Nucleus accumbens (tissue), 56 donors: ENCODE measurements around the gene ANKRD22.
"Not testable (repeated sequence)": the region's sequence is repeated elsewhere in the genome, so short reads cannot be mapped to it uniquely, and the experiment has no call there.

Experiments
- DNase-seq, 56 donors: peaks; one replicate each; lab custom pipeline; 2025; lab: John Stamatoyannopoulos, UW

Gene ANKRD22

DNA sequence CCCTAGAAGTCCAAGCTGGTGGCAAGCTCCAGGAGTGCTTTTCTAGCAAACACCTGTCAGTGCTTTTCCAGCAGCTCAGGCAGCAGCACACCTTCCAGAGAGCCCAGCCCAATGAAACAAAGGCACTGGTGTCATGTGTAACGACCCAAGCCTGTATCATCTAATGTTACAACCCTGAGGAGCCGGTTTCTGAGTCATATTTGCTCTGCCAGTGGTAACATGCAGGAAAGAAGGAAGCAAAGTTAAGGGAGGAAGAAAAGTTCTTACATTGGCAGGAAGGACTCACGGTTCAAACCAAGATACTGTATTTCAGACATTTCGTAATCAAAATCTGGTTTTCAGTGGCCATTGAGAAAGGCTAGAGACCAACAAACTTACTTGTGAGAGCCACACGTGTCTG lies at the start of gene ANKRD22:
Gene ANKRD22 (minus strand): TSS at position 139 of the 400 bp plus-strand sequence. CDS start 237 bp downstream, outside the sequence.
- no peak for DNase-seq

DNA sequence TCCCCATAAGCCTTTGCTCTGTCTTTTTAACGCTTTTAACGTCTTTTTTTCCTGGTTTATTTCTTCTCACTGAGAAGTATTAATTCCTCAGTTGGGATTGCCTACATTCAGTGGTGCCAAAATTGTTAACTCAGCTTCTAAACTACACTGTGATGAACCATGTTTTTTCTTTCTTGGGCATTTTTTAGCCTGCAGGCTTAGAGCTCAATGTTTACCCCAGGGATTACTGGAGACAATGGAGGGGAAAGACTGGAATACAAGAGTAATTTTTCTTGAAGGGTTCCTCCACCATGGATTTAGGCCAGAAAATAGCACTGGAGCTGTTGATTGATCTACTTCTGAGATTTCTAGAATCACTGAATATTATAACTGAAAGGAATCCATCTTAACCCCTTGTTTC lies 48.2 kb upstream of the ANKRD22 start:
- DNase-seq, result no peak

DNA sequence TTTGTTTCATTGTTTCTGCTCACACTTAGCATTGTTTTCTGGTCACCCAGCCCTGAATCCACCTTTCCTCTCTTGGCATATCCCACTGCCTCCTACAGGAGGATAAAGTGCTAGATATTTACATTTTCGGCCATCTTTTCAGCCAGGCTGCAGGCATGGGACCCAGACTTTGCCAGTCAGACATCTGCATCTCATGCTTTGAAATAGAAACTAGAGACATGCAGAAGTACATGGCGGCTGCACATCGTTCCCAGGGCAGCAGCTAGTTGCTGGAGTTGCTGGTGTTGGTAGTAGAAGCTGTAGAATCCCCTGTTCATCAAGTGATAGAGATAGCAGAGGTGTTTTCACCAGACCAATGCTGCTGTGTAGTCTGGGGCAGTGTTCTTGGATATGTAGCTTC lies 47.1 kb upstream of the ANKRD22 start:
- peak in 1 of 56 donors; percentile 2 for DNase-seq

DNA sequence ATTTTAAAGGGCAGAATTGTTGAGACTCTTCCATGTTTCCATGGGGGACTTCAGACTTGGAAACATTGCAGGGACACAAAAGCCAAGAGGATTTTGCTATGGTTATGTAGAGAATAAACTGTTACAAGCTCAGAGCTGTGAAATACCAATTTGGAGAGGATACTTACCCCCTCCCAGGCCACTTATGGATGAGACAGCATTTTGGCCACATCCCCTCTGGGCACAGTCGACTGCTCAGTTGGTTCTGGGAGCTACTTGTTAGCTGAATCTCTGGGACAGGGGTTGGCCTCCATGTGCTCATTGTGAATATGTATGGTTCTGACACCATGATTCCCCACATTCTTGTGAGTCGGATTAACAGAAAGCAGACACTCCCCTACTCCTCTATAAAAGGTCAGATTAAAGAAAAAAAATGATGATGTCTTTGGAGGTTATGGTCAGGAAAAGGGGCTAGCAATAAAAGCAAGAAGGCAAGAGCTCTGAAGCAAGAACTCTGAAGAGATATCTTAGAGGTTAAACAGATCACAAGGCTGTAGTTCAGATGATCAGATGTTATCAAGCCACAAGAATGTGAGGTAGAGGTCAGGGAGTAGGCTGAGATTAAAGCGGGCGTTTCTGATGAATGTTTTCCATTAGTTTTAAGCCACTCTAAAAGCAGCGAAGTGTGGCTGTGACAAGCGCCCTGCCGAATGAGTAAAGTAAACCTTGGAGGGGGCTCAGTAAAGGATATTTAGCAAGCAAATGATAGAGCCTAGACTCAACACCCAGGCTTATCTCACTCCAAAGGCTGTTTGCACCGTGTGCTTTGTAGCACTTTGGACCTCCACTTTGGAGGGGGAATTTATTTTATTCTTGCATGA lies 45.6 kb upstream of the ANKRD22 start:
- peak in 1 of 56 donors; percentile 4 for DNase-seq

DNA sequence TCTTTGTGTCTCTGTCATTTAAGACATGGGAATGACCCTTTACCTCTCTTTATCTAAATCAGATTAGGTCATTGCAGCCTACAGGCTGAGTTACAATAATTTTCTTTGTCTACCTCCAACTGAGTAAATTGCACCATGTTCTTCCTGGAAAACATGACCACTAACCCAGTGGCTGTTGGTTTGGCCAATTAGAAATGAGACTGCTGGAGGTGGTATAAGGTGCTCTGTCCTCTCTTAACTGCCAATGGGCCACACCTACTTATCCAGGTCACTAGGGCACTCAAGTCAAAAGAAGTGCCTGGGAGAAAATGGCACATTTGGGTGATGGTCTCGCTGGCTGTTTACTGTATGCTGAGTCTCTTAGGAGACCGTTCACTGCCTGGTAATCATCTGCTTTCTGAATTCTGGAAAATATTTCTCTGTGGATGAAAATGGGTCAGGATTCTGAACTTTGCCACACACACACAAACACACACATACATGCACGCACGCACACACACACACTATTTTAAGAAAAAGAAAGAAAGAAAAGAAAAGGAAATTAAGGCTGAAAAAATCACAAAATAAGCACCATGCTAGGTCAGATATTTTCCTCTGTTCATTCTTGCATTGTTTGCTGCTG lies 44.8 kb upstream of the ANKRD22 start:
- no peak for DNase-seq

DNA sequence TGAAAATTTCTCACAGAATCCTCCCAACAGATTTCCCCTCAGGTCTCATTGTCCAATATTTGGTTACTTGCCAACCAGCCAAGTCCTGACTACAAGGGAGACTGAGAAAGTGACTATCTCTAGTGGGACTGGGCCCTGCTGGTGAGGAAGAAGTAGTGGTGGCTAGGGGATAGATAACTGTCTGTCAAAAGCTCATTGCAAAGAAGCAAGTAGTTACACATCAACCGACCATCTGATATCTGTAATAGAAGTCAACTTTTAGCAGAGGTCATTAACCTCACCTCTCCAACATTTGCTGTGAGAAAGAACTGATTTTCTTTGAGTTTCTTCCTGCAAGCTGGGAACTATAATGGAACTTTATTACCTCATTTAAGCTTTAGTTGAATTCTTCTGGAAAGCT lies 43.6 kb upstream of the ANKRD22 start:
- no peak for DNase-seq

DNA sequence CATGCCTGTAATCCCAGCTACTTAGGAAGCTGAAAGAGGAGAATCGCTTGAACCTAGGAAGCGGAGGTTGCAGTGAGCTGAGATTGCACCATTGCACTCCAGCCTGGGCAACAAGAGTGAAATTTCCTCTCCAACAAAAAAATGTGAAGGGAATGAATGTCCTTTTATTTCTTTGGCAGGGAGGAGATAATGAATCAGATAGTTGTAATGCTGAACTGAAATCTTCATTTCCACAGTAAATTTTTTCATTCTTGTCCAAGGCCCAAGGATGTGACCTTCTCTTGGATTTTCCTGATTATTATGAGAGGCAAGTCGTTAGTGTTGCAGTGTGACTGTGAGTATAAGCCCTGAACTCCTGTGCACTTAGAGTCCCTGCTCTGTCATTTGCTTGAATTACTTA lies 42.0 kb upstream of the ANKRD22 start:
- no peak for DNase-seq

DNA sequence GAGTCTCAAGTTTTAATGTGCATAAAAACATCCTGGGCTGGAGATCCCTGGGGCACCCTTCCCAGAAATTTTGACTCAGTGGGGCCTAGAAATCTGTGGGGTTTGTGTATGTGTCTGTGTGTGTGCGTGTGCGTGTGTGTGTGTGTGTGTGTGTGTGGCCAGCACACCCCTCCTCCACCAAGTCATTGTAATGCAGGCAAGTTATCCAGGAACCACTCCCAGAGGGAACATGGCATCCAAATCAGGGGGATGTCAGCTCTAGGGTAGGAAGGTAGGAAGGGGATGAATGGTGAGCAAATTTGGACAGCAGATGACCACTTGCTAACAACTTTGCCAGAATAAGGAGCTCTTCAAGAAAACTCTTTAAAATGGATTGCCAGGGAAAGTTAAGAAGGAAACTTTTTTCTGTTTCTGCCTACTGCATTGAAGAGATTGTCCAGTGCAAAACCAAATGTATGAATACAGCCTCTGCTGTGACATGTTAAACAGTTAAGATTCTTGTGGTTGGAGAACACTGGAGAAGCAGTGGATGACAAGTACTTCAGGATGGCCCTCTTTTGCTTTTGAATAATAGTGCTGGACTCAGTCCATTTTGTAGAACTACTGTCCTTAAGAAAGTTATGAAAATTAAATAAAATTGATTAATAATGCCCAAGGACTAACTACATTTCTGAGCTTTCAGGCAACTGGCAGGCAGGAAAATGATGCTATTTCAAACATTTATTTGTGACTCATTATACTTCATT lies 40.8 kb upstream of the ANKRD22 start:
- no peak for DNase-seq

DNA sequence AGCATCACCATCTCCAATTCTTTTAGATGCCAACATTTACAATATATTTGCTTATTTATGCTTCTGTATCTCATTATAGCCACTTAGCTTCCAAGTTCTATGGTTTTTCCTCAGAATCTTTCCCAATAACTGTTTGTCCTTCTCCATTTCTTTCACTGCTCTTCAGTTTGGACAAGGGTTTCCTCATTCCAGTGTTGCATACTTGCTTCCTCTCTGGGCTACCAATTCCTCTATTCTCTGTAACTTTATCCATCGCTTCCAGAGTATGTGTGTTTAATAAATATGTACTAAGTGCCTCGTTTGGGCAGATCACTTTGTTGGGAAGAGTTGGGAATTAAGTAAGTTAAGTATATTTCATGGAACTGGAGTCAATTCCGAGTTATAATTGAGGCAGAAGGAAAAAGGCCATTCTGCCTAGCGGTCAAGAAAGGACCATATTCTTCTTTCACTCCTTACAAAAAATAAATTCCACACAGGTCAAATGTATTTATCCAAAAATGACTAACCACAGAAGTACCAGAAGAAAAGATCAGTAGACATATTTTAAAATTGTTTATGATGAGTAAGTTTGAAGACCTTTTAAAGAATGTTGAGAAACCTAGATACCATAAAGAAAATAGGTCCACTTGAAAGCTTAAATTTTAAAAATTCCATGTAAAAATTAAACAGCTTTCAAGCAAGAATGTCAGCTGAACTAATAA lies 39.2 kb upstream of the ANKRD22 start:
- DNase-seq, result no peak

DNA sequence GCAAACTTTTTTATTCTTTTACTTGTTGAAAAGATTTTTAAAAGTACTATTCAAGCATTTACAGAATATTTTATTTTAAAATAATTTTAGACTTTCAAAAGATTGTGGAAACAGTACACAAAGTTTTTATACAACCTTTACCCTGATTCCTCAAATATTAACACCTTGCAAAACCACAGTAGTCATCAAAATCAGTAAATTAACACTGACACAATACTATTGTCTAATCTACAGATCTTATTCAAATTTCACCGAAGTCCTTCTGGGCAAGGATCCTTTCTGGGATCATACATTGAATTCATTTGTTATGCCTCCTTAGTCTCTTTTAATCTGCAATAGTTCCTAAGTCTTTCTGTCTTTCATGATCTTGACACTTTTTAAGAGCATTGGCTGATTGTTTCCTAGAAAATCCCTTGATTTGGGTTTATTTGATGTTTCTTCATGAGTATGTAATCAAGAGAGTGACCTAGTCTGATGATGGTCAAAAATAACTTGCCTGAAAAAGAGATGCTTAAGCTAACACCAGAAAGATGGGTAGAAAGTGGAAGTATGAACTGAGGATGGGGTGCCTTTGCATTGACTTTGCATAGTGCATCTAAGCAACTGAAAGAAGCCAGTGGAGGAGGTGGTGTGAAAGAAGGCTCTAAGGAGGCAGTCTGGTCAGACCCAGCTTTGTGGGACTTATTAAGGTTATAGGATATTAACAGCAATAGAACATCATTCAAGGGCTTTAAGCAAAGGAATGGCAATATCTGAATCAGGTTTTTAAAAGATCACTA lies 38.1 kb upstream of the ANKRD22 start:
- no peak for DNase-seq

DNA sequence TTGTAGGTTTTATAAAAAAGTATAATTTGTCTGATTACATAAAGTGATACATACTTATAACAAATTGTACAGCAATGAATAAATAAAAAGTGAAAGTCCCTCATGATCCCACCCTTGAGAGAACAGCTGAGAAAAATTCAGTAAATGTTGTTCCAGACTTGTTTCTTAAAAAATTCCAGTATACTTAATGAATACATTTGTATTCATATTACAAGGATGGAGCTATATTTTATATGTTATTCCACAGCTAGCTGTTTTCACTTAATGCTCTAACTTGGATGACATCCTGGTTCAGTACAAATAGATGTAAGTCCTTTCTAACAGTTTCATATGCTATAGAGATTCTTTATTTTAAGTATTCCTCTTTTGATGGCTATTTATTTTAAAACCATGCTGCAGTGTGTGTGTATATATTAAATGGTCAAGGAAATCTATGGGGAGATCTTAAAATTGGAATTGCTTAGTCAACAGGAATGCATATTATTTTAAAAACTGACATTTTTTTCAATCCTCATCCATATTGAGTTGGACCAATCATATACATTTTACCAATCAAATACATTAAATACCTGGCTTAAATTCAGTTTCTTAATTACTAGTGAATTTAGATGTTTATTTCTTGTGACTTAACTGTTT lies 37.3 kb upstream of the ANKRD22 start:
- no peak for DNase-seq

DNA sequence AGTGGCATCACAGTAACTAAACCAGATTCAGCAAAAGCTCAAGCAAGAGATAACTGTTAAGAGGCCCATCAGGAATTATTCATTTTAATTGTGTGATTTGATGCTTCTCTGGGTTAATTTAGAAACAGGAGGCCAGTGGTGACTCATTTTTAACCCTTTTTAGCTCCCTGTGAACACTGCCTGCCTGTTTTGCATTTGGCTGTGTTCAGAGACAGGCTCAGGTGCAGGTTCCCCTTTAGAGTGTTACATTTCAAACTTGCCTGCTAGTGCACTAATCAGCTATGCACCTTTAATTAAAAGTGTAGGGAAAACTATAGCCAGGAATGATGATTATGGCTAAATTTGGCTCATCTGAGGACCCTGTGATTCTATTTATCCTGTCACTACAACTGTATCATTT lies 34.9 kb upstream of the ANKRD22 start:
- DNase-seq, result no peak

DNA sequence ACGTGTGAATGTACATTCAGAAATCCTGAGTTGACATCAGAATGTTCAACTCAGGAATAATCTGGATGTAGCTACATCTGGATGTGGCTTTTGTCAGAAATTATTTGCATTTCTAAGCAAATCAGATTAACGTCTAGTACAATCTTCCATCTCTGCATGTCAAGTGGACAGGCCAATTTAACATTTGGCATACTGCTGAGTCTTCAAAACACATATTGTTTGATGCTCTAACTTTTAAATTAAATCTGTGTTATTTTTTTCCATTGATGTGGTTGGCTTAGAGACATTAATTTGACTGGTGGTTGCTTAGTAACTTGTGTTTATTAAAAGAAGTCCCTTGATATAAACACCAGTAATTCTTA lies 31.8 kb upstream of the ANKRD22 start:
- no peak for DNase-seq

DNA sequence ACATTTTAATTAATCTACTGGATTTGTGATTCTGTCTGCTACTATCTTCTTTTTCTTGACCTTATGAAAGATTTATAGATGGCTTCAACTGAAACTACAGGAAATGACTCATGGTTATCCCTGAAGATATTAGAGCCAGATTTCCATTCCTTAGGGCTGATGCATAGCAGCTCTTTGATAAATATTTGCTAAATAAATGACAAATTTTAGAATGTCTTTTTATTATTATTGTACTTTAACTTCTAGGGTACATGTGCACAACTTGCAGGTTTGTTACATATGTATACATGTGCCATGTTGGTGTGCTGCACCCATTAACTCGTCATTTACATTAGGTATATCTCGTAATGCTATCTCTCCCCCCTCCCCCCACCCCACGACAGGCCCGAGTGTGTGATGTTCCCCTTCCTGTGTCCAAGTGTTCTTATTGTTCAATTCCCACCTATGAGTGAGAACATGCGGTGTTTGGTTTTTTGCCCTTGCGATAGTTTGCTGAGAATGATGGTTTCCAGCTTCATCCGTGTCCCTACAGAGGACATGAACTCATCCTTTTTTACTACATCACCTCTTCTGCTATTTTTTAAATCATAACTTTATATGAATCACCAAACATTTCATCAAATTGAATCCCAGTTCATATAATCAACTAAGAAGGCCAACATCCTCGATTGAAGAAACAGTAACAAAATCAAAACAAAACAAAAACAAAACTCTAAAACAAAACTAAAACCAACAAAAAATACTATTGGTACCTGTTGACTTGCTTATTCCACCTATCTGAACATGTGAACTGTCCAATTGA lies 31.2 kb upstream of the ANKRD22 start:
- not testable (repeated sequence) for DNase-seq

DNA sequence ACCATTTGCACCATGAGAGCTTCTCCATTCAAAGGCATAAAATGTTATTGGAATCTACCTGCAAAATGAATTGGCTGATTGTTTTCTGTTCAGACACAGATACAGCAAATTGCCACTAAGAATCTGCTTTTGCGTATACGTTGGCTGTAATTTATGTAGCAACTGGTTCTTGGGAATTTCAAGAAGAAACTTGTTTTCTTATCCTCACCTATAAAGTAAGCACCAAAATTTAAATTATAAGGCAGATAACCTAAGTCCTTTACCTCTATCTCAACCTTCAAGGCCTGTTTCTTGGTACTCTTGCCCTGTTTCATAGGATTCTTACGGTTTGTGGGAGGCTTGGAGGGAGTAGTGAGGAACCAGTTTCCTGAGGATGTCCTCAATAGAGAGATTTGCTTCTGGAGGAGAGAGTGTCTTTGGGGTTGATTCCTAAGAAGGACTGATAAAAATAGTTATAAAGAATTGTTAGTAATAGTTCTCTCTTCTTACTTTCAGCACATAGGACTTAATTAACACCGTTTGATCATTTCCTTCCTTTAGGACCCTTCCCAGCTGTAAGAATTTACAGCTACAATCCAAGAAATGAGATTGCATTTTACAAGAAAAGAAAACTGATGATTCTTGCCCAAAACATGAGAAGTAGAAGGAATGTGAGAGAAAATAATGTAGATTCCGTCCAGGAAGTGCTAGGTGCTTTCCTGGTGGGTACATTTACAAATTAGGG lies 30.4 kb upstream of the ANKRD22 start:
- DNase-seq, result no peak

DNA sequence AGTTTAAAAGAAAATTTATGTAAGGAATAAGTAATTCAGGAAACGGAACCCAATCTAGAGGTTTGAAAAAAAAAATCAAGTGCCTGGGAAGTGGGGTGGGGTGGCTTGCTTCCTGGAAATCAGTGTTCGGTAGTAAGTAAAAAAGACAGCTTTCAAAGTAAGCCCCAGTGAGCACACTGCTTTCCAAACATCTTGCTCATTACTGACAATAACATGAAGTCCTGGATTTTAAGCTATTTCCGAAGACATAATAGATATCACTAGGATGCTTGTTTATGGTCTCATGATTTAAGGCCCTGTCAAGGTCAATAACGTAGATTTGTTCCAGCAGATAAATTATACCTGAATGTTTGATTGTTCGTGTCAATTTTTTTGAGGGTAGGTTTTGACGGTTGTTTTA lies 29.7 kb upstream of the ANKRD22 start:
- DNase-seq, result no peak

DNA sequence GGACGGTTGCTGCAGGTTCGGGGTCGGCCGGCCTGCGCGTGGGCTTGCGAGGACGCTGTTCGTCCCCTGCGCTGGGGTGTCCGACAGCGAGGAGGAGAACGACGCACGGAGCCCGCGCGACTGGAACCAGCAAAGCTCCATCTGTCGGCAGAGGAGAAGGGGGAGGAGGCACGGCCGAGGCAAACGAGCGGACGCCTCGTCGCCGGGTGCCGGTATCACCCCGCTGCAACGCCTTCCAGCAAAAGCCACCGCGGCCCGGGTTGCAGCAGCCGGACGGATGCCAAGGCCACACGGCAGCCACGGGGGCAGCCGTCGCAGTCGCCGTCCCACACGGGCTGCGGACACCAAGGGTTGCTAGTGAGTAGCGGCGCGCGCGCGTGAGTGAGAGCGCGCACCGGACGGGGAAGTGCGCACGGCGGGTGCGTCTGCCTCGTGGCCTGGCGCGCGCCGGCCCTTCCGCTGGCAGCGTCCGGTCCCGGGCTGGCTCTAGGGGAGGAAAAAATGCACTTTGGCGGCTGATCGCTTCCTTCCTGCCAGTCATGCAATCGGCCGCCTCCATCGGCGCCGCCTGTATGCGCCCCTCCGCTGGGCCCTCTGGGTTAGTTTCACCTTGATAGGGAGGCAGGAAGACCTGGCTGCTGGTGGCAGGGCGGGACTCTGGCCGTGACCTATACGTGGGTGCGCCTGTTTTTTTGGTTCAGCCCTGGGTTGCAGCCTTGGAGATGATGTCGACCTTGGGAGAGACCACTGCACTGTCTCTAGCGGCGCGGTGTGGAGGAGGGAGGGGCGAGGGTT lies 28.8 kb upstream of the ANKRD22 start:
- peak in 53 of 56 donors; percentile 26 to 86 (median 68) for DNase-seq
